Suprapubic skin (tissue), 4 donors: ENCODE measurements around the gene MISP. TPM values are rescaled to one million over a fixed set of nuclear protein-coding genes. Genes with fewer than 3 reads are reported as not detected.

Source experiments
- DNase-seq, 2 donors: peaks; one replicate each; pipeline ENCODE4 v3.0.0-alpha.2; 2019; ENCODE audit warnings: low spot score in 2 of 2
- H3K27ac ChIP-seq: fragments of 200-600 bp; sonication (generic); one replicate; pipeline ENCODE4 v1.5.1; 2019
- H3K27me3 ChIP-seq: fragments of 200-600 bp; sonication (generic); one replicate; pipeline ENCODE4 v1.5.1; 2019
- H3K36me3 ChIP-seq: fragments of 200-600 bp; sonication (generic); one replicate; pipeline ENCODE4 v1.5.1; 2019
- H3K4me1 ChIP-seq: fragments of 200-600 bp; sonication (generic); one replicate; pipeline ENCODE4 v1.5.1; 2019
- H3K4me3 ChIP-seq: fragments of 200-600 bp; sonication (generic); one replicate; pipeline ENCODE4 v1.5.1; 2019; ENCODE audit warnings: mild to moderate bottlenecking
- H3K9me3 ChIP-seq: fragments of 200-600 bp; sonication (generic); one replicate; pipeline ENCODE4 v1.5.1; 2019
- EP300 ChIP-seq: sonication (generic); formaldehyde crosslinking; IDR thresholded peaks from one replicate; pipeline ENCODE4 v1.6.1; 2017; ENCODE audit warnings: antibody characterized with exemption
- POLR2A ChIP-seq, 2 donors: fragments of 450-650 bp; IDR thresholded peaks; one replicate each; pipeline ENCODE4 v1.6.1; 2017; ENCODE audit warnings: antibody characterized with exemption in 2 of 2, mild to moderate bottlenecking in 2 of 2, moderate library complexity in 2 of 2
- POLR2AphosphoS5 ChIP-seq, 3 donors: sonication (generic); formaldehyde crosslinking; IDR thresholded peaks; one replicate each; pipeline ENCODE4 v1.6.1; 2017; ENCODE audit warnings: antibody characterized with exemption in 3 of 3
- WGBS: methylation state at CpG from one replicate; pipeline ENCODE4 v1.1.5; 2018; 5-methylcytosine and 5-hydroxymethylcytosine counted together
- total RNA-seq, 4 donors: library from RNA; depleted of rRNA; stranded (reverse); fragments of >200 nt; gene quantifications; one replicate each; pipeline ENCODE4 v1.1.0, GENCODE V29; 2016
- TF ChIP-seq, protein P1 (sequence below), 2 donors: fragments of 200-600 bp in 1 of 2; fragments of 450-650 bp in 1 of 2; sonication (generic) in 1 of 2; IDR thresholded peaks; one replicate each; pipeline ENCODE4 v1.5.1; 2016 to 2019; ENCODE audit warnings: antibody characterized with exemption in 2 of 2, mild to moderate bottlenecking in 1 of 2, moderate library complexity in 1 of 2

Gene MISP
- total RNA-seq, 4 donors from 2014 or later, result 0.60 to 6.5 (median 2.0) TPM; not detected in 1

- Histone ChIP-seq H3K9me3 (no peaks in the 10 kb centered on the region), H3K36me3 (no peaks in the 10 kb centered on the region), H3K4me3 (no peak overlapping the region), H3K27ac (no peak overlapping the region), H3K4me1 (peaks cover 4% of the 10 kb centered on the region), H3K27me3 (no peaks in the 10 kb centered on the region)
- 86% methylated on average over 9 of the region's 36 CpGs for WGBS
- TF ChIP-seq EP300, result no peak
- TF ChIP-seq POLR2A (IDR thresholded peaks at IDR 0.05), result no peak
- TF ChIP-seq POLR2AphosphoS5 (IDR thresholded peaks at IDR 0.05), result no peak
- TF ChIP-seq, protein P1, sequence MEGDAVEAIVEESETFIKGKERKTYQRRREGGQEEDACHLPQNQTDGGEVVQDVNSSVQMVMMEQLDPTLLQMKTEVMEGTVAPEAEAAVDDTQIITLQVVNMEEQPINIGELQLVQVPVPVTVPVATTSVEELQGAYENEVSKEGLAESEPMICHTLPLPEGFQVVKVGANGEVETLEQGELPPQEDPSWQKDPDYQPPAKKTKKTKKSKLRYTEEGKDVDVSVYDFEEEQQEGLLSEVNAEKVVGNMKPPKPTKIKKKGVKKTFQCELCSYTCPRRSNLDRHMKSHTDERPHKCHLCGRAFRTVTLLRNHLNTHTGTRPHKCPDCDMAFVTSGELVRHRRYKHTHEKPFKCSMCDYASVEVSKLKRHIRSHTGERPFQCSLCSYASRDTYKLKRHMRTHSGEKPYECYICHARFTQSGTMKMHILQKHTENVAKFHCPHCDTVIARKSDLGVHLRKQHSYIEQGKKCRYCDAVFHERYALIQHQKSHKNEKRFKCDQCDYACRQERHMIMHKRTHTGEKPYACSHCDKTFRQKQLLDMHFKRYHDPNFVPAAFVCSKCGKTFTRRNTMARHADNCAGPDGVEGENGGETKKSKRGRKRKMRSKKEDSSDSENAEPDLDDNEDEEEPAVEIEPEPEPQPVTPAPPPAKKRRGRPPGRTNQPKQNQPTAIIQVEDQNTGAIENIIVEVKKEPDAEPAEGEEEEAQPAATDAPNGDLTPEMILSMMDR (IDR thresholded peaks at IDR 0.05), result no peak
- no peak for DNase-seq
These were observed 6.1 kb downstream of the MISP start for GRCh38 chr19:756821-757688.

DNA sequence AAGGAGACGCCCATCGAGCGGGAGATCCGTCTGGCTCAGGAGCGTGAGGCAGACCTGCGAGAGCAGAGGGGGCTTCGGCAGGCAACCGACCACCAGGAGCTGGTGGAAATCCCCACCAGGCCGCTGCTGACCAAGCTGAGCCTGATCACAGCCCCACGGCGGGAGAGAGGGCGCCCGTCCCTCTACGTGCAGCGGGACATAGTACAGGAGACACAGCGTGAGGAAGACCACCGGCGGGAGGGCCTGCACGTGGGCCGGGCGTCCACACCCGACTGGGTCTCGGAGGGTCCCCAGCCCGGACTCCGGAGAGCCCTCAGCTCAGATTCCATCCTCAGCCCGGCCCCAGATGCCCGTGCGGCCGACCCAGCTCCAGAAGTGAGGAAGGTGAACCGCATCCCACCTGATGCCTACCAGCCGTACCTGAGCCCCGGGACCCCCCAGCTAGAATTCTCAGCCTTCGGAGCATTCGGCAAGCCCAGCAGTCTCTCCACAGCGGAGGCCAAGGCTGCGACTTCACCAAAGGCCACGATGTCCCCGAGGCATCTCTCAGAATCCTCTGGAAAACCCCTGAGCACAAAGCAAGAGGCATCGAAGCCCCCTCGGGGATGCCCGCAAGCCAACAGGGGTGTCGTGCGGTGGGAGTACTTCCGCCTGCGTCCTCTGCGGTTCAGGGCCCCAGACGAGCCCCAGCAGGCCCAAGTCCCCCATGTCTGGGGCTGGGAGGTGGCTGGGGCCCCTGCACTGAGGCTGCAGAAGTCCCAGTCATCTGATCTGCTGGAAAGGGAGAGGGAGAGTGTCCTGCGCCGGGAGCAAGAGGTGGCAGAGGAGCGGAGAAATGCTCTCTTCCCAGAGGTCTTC lies 7.1 kb downstream of the MISP start:
- WGBS, result over 99% methylated on average over 17 of the region's 50 CpGs
- no peaks in the 10 kb centered on the region for H3K9me3 ChIP-seq
- no peaks in the 10 kb centered on the region for H3K36me3 ChIP-seq
- no peak for DNase-seq
- no peak overlapping the region for H3K27ac ChIP-seq
- no peaks in the 10 kb centered on the region for H3K4me1 ChIP-seq
- H3K4me3 ChIP-seq, result no peak overlapping the region
- no peak for TF ChIP-seq POLR2A (IDR thresholded peaks at IDR 0.05)
- no peak for TF ChIP-seq EP300
- TF ChIP-seq POLR2AphosphoS5 (IDR thresholded peaks at IDR 0.05), result no peak
- TF ChIP-seq, protein P1 (IDR thresholded peaks at IDR 0.05), result no peak
- H3K27me3 ChIP-seq, result no peaks in the 10 kb centered on the region

DNA sequence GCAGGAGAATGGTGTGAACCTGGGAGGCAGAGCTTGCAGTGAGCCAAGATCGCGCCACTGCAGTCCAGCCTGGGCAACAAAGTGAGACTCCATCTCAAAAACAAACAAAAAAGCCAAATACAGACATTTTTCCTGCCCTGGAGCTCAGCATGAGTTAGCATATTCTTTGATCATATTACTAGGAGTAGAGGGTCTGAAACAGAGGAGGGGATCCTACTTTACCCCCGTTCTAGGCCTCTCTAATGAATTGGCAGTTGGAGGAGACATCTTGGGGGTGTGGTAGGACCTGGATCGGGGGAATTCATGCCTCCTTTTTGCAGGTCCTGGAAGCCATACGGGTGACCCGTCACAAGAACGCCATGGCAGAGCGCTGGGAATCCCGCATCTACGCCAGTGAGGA lies 12.3 kb downstream of the MISP start:
- Histone ChIP-seq H3K27me3 (no peaks in the 10 kb centered on the region), H3K4me3 (no peak overlapping the region), H3K27ac (no peak overlapping the region), H3K36me3 (no peaks in the 10 kb centered on the region), H3K9me3 (no peaks in the 10 kb centered on the region), H3K4me1 (no peaks in the 10 kb centered on the region)
- no peak for DNase-seq
- TF ChIP-seq POLR2AphosphoS5 (IDR thresholded peaks at IDR 0.05) (no peak), POLR2A (IDR thresholded peaks at IDR 0.05) (no peak), EP300 (no peak)
- TF ChIP-seq, protein P1 (IDR thresholded peaks at IDR 0.05), result no peak
- 96% methylated on average over 10 of the region's 10 CpGs for WGBS

DNA sequence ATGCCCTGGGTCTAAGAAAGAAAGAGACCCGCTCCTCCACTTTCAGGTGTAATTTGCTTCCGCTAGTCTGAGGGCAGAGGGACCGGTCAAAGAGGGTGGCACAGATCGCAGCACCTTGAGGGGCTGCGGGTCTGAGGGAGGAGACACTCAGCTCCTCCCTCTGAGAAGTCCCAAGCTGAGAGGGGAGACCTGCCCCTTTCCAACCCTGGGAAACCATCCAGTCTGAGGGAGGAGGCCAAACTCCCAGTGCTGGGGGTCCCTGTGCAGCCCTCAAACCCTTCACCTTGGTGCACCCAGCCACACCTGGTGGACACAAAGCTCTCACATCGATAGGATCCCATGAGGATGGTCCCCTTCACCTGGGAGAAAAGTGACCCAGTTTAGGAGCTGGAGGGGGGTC lies 13.0 kb downstream of the MISP start:
- Histone ChIP-seq H3K36me3 (no peaks in the 10 kb centered on the region), H3K9me3 (no peaks in the 10 kb centered on the region), H3K27me3 (no peaks in the 10 kb centered on the region), H3K27ac (no peak overlapping the region), H3K4me1 (no peaks in the 10 kb centered on the region), H3K4me3 (no peak overlapping the region)
- DNase-seq, result no peak
- TF ChIP-seq POLR2AphosphoS5 (IDR thresholded peaks at IDR 0.05) (no peak), POLR2A (IDR thresholded peaks at IDR 0.05) (no peak), EP300 (no peak)
- TF ChIP-seq, protein P1 (IDR thresholded peaks at IDR 0.05), result no peak
- WGBS, result 84% methylated on average over 6 of the region's 6 CpGs

DNA sequence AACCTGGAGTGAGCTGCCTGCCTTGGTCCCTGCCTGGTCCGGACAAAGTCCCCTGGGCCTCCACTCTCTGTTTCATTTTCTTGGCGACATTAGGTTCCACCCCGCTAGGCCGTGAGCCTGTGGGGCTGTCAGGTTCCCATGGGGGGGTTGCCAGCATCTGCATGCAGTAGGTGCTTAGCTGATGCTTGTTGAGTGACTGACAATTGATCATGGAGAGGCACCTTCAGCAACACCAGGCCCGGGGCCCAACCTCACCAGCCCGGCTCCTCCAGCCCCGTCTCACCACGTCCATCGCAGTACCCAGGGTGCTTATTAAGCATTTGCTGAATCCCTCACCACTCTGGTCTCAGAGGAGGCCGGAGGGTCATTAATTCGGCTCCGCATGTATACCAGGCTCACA lies 13.4 kb downstream of the MISP start:
- no peaks in the 10 kb centered on the region for H3K36me3 ChIP-seq
- TF ChIP-seq POLR2AphosphoS5 (IDR thresholded peaks at IDR 0.05) (no peak), EP300 (no peak), POLR2A (IDR thresholded peaks at IDR 0.05) (no peak)
- TF ChIP-seq, protein P1 (IDR thresholded peaks at IDR 0.05), result no peak
- no peaks in the 10 kb centered on the region for H3K27me3 ChIP-seq
- DNase-seq, result no peak
- no peaks in the 10 kb centered on the region for H3K9me3 ChIP-seq
- WGBS, result 95% methylated on average over 6 of the region's 12 CpGs
- H3K4me1 ChIP-seq, result no peaks in the 10 kb centered on the region
- H3K27ac ChIP-seq, result no peak overlapping the region
- no peak overlapping the region for H3K4me3 ChIP-seq
